Mucosa of rectum (tissue), 2 donors: ENCODE measurements around the gene ZNF860.
"Not testable (repeated sequence)": the region's sequence is repeated elsewhere in the genome, so short reads cannot be mapped to it uniquely, and the experiment has no call there.

Experiments
- H3K27ac ChIP-seq, 2 donors: one replicate each; pipeline ENCODE4 v1.7.0; 2013; ENCODE audit warnings: inconsistent platforms in 2 of 2, low read depth in 2 of 2, low read length in 2 of 2
- H3K27me3 ChIP-seq, 2 donors: one replicate each; pipeline ENCODE4 v1.7.0; 2013; ENCODE audit warnings: low read length in 2 of 2; ENCODE audit not compliant: control insufficient read depth in 2 of 2, insufficient read depth in 2 of 2
- H3K36me3 ChIP-seq, 2 donors: one replicate each; pipeline ENCODE4 v1.7.0; 2013; ENCODE audit warnings: low read length in 2 of 2; ENCODE audit not compliant: control insufficient read depth in 2 of 2, insufficient read depth in 2 of 2
- H3K4me1 ChIP-seq, 2 donors: one replicate each; pipeline ENCODE4 v1.7.0; 2013; ENCODE audit warnings: low read length in 2 of 2, mild to moderate bottlenecking in 1 of 2; ENCODE audit not compliant: control insufficient read depth in 2 of 2, insufficient read depth in 2 of 2
- H3K4me3 ChIP-seq, 2 donors: one replicate each; pipeline ENCODE4 v1.7.0; 2013; ENCODE audit warnings: low read length in 2 of 2
- H3K9ac ChIP-seq, 2 donors: one replicate each; pipeline ENCODE4 v1.7.0; 2013; ENCODE audit warnings: low read length in 2 of 2, low read depth in 1 of 2, mild to moderate bottlenecking in 1 of 2
- H3K9me3 ChIP-seq, 2 donors: one replicate each; pipeline ENCODE4 v1.7.0; 2013; ENCODE audit warnings: low read length in 2 of 2; ENCODE audit not compliant: control insufficient read depth in 2 of 2
- donor health status: healthy.
- donor health status: Normal muscosa, but diverticular disease.

The ZNF860 gene

DNA sequence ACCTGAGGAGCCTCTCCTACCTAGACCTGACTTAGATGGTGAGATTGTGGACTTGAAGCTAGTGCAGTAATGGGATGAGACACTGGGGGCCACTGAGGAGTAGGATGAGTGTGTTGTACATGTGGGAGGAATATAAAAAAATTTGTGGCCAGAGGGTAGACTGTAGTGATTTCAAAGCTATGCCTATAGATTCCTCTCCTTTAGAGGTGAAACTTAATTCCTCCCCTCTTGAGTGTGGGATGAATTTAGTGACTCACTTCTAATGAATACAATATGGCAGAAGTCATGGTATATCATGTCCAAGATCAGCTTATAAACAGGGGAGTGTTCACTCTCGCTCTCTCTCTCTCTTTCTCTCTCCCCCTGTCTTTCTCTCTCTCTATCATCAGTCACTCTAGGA lies 6.7 kb downstream of the ZNF860 start:
- Histone ChIP-seq H3K27me3 (no peaks in the 10 kb centered on the region), H3K9ac (no peak overlapping the region), H3K27ac (no peak overlapping the region), H3K4me1 (no peaks in the 10 kb centered on the region), H3K36me3 (no peaks in the 10 kb centered on the region), H3K9me3 (peaks cover 5 to 6% of the 10 kb centered on the region in 2 donors), H3K4me3 (no peak overlapping the region)

DNA sequence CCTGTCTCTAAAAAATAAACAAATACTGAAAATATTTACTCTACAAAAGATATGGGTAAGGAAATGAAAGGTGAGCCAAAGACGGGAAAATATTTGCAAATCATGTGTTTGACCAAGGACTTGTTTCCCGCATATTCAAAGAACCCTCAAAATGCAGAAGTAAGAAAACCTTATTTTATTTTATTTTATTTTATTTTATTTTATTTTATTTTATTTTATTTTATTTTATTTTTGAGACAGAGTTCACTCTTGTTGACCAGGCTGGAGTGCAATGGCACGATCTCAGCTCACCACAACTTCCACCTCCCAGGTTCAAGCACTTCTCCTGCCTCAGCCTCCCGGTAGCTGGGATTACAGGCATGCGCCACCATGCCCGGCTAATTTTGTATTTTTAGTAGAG lies 11.4 kb downstream of the ZNF860 start:
- not testable (repeated sequence) for H3K9ac ChIP-seq, H3K27me3 ChIP-seq, H3K4me3 ChIP-seq, H3K27ac ChIP-seq, H3K9me3 ChIP-seq, H3K36me3 ChIP-seq, H3K4me1 ChIP-seq

DNA sequence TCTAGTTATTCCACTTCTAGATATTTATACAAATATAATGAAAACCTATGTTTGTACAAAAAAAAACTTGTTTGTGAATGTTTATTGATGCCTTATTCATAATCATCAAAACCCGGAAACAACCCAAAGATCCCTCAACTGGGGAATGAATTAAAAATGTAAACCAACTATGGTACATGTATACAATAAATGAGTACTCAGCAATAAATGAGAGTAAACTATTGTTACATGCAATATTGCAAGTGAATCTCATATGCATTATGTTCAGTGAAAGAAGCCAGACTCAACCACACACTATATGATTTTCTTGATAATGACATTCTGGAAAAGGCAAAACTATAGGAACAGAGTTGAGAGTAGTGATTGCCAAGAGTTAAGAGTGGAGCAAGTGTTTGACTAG lies 12.3 kb downstream of the ZNF860 start:
- no peaks in the 10 kb centered on the region for H3K4me1 ChIP-seq
- H3K36me3 ChIP-seq = no peaks in the 10 kb centered on the region
- H3K9ac ChIP-seq = no peak overlapping the region
- H3K9me3 ChIP-seq = peaks cover 5 to 6% of the 10 kb centered on the region in 2 donors
- H3K27me3 ChIP-seq = no peaks in the 10 kb centered on the region
- H3K27ac ChIP-seq = no peak overlapping the region
- H3K4me3 ChIP-seq = no peak overlapping the region

- H3K27me3 ChIP-seq = not testable (repeated sequence)
Observed at GRCh38 chr3:31995026-31995425, 13.5 kb downstream of the ZNF860 start.

GRCh38 chr3:31996195-31996594 lies 14.6 kb downstream of the ZNF860 start:
- Histone ChIP-seq H3K27me3 (no peaks in the 10 kb centered on the region), H3K9me3 (peaks cover 0 to under 1% of the 10 kb centered on the region in 2 donors), H3K36me3 (no peaks in the 10 kb centered on the region), H3K27ac (no peak overlapping the region), H3K4me1 (no peaks in the 10 kb centered on the region), H3K9ac (no peak overlapping the region), H3K4me3 (no peak overlapping the region)

More at GRCh38 chr3:31995026-31995425, 13.5 kb downstream of the ZNF860 start:
- not testable (repeated sequence) for H3K4me3 ChIP-seq, H3K9ac ChIP-seq, H3K36me3 ChIP-seq, H3K27ac ChIP-seq, H3K9me3 ChIP-seq, H3K4me1 ChIP-seq

GRCh38 chr3:31997500-31997899 lies 15.9 kb downstream of the ZNF860 start:
- Histone ChIP-seq H3K27ac (no peak overlapping the region), H3K27me3 (no peaks in the 10 kb centered on the region), H3K4me3 (no peak overlapping the region), H3K4me1 (no peaks in the 10 kb centered on the region), H3K9me3 (no peaks in the 10 kb centered on the region), H3K36me3 (no peaks in the 10 kb centered on the region), H3K9ac (no peak overlapping the region)

- H3K4me3 ChIP-seq = no peak overlapping the region
- no peak overlapping the region for H3K27ac ChIP-seq
- H3K9me3 ChIP-seq = no peaks in the 10 kb centered on the region
- H3K4me1 ChIP-seq = no peaks in the 10 kb centered on the region
- H3K27me3 ChIP-seq = no peaks in the 10 kb centered on the region
- no peak overlapping the region for H3K9ac ChIP-seq
- H3K36me3 ChIP-seq = no peaks in the 10 kb centered on the region
Observed at GRCh38 chr3:31999907-32000439, 18.4 kb downstream of the ZNF860 start.

DNA sequence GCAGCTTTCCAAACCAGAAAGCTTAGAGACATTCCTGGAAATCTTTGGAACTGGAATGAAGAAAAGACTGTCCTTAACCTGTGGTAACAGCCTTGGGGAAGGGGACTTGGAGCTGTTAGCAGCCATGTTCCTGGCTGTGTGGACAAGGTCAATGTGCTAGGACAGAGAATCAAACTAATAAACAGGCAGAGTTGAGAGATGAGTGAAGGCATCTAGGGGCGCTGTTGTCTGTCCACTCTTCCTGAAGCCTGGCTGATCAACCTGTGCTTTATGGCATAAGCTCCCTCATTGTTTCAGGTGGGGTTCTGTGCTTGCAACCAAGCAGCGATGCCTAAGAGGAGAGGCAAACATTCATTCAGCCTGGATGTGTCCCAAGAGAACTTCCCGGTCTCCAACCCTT lies 19.3 kb downstream of the ZNF860 start:
- Histone ChIP-seq H3K9ac (no peak overlapping the region), H3K4me1 (no peaks in the 10 kb centered on the region), H3K9me3 (no peaks in the 10 kb centered on the region), H3K36me3 (no peaks in the 10 kb centered on the region), H3K4me3 (no peak overlapping the region), H3K27ac (no peak overlapping the region), H3K27me3 (no peaks in the 10 kb centered on the region)

GRCh38 chr3:32002561-32003368 lies 21.2 kb downstream of the ZNF860 start:
- Histone ChIP-seq H3K36me3 (no peaks in the 10 kb centered on the region), H3K9ac (no peak overlapping the region), H3K27me3 (no peaks in the 10 kb centered on the region), H3K4me3 (no peak overlapping the region), H3K27ac (no peak overlapping the region), H3K9me3 (no peaks in the 10 kb centered on the region), H3K4me1 (no peaks in the 10 kb centered on the region)

- Histone ChIP-seq H3K4me3 (no peak overlapping the region), H3K27me3 (no peaks in the 10 kb centered on the region), H3K4me1 (no peaks in the 10 kb centered on the region), H3K9me3 (no peaks in the 10 kb centered on the region), H3K27ac (no peak overlapping the region), H3K36me3 (no peaks in the 10 kb centered on the region), H3K9ac (no peak overlapping the region)
Observed at GRCh38 chr3:32003380-32003779, 21.8 kb downstream of the ZNF860 start.
